ENCODE measurements around the gene RAF1.

Gene RAF1

DNA sequence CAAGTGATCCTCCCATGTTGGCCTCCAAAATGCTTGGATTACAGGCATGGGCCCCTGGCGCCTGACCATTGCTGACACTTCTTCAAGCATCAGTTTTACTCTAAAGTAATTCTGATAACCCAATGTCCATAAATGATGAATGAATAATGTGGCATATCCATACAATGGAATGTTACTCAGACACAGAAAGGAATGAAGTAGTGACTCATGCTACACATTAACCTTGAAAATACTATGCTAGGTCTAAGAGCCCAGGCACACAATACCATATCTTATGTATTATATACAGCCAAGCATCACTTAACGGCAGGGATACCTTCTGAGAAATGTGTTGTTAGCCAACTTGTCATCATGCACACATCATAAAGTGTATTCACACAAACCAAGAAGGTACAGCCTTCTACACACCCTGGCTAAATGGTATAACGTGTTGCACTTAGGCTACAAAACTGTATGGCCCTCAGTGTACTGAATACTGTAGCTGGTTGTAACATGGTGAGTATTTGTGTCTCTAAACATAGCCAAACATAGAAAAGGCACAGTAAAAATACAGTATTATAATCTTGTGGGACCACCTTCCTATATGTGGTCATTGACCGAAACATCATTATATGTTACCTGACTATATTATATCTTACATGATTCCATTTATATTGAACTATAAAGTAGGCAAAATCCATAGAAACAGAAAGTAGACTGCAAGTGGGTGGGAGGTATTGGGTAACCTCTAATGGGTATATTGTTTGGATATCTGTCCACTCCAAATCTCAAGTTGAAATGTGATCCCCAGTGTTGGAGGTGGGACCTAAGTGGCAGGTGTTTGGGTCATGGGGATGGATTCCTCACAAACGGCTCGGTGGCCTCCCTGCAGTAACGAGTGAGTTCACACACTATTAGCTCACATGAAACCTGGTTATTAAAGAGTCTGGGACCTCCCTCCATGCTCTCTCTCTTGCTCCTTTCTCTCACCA is 75.6 kb downstream of the RAF1 start:
- no peak for DNase-seq

DNA sequence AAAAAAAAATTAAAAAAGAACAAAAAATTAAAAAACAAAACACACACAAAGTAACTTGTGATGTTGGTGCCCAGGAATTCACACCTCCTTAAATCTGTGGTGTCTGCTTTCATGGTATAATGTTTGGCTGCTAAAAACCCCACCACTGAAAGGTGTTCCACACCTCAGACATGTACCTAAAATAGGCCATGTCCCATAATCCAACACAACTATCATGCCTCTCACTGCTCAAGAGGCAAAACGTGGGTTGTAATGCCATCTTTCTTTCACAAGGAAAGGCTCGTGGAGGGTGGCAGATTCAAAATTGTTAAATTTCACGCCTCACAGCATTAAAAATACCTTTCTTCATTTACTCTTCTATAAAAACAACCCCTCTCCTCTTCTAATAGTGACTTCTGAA is 77.5 kb downstream of the RAF1 start:
- DNase-seq = no peak

DNA sequence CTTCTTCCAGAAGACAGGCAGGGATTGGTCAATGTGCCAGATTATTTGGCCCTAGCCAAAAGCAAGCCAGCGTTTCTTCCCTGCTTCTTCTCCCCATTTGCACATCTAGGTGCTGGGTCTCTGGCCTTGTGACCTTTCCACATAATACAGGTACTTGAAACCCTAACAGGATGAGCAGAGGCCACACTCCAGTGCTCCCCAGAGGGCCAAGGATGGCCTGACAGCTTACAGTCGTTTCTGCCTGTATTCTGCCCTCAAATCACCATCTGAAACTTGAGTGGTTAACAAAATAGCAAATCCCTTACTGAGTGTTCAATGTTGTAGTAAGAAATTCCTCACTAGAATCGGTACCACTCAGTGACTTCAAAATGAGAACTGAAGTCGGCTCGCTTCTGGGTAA is 77.9 kb downstream of the RAF1 start:
- no peak for DNase-seq

DNA sequence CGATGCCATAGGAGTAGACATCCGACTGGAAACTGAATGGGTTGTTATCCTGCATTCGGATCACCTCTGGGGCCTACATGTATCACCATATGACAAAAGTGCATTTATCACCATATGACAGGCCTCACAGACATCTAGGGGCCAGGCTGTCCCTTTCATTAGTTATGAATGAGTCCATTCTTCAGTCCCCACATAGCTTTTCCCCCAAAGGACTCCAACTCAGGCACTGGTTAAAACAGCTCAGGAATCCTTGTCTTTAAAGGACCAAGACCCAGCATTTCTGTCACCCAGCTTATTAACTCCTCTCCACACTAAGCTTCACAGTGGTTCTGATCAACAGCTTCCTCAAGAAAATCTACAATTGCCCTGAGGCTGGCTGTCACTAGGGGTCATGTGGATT is 78.7 kb downstream of the RAF1 start:
- no peak for DNase-seq

DNA sequence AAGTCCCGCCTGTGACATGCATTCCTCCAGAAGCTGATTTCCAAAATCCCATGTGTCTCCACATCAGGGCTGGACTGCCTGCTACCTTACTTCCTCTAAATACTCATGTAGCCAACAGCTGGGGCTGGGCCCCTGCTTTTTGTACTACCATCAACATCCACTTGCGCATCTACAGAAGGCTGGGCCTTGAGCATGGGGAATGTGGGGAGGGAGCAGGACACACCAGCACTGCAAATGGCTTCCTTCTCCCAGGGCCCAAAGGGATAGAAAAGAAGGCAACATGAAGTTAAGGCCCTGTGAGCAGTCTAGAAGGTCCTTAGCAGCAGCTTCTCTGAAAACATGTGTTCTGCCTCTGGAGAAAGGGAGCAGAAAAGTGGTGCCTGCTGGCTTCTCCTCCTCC is 79.8 kb downstream of the RAF1 start:
- no peak for DNase-seq

DNA sequence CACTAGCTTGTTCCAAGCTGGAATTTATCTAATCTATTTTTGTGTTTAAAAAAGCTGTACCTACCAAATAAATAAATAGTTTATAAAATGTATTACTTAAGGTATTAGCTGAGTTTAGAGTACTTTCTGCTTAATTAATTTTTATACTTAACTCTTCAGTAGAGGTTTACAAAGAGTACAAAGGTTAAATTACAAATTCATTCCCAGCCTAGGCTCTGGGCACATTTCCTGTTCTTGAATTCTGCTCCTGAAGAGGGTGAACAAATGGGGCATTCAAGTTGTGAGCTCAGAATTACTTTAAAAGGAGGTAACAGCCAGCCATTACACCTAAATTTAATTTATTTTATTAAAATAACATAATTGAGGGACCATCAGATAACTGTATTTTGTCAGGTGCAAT is 80.6 kb downstream of the RAF1 start:
- no peak for DNase-seq

DNA sequence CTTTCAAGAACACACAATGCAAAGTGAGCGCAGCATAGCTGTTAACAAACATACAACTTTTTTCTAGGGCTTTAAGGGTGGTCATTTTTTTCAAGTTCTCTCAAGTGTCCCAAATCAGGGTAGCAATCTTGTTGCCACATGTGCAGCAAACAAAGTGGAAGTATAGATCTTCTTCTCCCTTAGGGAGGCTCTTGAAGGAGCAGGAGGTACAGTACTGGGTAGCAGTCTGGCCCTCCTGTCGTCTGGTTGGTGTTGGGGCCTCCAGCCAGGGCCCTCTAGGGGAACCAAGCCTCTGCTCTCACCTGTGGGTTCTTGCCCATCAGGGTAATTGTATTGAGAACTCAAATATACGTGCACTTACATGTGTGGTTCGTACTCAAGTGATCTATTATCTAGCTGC is 81.2 kb downstream of the RAF1 start:
- DNase-seq = no peak

DNA sequence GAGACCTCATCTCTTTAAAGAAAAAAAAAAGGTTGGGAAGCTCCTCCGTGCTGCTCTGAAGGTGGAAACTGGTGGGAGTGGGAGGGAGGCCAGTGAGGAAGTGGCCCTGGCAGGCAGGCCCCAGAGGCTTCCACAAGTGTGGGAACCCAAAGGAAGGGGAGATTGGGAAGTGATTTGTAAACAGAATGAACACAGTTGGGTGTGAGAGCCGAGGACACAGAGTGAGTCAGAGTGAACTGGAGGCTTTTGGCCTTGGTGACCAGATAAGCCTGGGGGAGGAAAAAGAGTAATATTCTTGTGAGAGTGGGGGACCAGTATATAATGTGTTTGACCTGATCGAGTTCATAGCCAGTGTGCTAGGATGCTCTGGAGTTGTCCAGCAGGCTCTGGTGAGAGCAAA is 84.0 kb downstream of the RAF1 start:
- no peak for DNase-seq

DNA sequence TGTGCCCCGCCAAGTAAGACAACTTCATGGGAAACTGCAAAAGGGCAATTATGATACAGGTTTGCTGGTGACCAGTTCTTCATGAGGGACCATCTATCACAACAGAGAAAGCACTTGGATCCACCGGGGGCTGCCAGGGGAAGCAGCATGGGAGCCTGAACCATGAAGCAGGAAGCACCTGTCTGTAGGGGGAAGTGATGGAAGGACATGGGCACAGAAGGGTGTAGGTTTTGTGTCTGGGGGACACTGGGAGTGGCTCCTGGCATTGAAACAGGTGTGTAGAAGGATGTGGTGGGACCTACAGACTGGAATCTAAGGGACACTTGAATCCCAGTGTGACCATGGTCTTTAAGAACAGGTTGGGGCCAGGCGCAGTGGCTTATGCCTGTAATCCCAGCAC is 84.5 kb downstream of the RAF1 start:
- DNase-seq = no peak

DNA sequence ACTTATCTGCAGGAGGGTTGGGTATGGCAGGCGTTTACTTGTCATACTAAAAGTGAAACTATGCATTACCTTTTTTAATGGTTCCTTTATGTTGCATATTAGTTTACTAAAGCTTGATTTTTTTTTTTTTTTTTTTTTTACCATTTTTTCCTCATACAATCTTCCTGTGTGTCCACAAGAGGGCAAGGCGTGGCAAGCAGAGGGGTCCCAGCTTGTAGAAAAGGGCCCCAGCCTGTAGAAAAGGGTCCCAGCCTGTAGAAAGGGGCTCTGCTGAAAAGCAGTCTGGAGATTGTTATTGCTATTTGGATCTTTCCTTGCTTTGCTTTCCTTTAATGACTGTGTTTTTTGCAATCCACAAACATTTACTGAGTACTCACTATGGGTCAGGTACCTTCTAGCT is 85.2 kb downstream of the RAF1 start:
- no peak for DNase-seq

DNA sequence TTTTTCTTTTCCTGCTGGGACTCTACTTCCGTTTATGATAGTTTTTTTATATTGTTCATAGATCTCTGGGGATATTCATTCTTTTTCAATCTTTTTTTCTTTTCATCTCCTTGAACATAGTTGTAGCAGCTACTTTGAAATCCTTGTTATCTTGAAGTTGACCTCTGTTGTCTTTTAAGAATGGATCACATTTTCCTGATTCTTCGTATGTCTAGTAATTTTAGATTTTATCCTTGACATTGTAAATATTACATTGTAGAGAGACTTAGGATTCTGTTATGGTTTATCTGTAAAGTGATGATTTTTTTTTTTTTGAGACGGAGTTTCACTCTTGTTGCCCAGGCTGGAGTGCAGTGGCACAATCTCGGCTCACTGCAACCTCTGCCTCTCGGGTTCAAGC is 86.5 kb downstream of the RAF1 start:
- no peak for DNase-seq

DNA sequence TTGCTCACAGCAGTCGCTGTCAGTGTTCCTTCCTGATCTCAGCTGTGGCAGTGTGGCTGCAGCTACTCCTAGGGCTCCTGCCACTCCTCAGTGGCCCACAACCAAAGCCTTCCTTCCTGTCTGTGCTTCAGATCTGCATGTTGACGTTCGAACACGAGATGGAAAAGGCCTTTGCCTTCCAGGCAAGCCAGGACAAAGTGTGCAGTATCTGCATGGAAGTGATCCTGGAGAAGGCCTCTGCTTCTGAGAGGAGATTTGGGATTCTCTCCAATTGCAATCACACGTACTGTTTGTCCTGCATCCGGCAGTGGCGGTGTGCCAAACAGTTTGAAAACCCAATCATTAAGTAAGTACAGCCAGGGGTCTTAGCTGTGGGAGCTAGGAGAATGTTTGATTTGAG is 89.3 kb downstream of the RAF1 start:
- no peak for DNase-seq

DNA sequence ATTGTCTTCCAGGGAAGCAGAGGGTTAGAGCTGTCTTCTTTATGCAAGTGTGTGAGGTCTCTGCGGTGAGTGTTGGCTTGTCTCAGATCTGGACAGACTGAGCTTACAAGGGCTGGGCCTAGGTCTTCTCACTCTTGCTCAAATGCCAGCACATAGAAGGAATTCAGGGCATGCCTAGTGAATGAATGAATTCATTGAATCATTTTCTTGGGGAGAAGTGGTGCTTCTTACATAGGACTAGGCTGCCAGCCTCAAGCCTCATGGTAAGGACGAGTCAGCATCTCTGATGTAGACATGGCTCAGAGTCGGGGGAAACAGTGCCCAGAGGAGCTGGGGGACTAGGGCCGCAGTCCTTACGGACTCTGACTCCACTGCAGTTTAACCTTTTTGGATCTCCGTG is 89.8 kb downstream of the RAF1 start:
- no peak for DNase-seq

DNA sequence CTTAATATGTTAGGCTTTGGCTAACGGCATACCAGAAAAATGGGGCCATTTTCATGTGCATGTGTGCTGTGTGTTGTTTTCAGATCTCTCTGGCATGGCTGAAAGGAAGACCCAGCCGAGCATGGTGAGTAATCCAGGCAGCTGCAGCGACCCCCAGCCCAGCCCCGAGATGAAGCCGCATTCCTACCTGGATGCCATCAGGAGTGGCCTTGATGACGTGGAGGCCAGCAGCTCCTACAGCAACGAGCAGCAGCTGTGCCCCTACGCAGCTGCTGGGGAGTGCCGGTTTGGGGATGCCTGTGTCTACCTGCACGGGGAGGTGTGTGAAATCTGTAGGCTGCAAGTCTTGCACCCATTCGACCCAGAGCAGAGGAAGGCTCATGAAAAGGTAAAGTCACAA is 91.9 kb downstream of the RAF1 start:
- DNase-seq = no peak

DNA sequence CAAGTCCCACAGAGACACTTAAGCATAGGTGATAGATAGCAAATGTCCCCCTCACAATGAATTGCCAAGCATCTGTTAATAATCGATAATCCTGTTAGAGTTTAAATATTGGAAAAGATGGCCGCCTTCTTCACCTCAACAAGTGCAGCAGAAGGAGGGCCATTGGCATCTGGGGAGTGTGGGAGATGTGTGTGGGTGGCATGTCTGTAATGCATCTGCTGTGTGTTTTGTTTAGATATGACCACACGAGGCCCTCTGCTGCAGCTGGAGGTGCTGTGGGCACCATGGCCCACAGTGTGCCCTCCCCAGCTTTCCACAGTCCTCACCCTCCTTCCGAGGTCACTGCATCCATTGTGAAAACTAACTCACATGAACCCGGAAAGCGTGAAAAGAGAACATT is 94.1 kb downstream of the RAF1 start:
- DNase-seq = no peak

DNA sequence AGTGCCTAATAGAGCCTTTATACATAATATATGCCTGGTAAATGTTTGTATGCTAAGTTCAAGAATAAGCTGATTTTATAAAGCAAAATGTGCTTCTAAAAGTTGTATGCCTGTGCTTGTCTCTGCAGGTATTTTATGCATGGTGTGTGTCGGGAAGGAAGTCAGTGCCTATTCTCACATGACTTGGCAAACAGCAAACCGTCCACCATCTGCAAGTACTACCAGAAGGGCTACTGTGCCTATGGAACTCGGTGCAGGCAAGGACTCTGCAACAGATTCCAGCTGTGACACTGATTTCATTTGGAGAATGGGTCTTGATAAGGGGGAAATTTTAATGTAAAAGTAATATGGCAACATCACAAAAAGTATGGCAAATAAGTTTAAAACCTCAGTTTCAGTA is 95.2 kb downstream of the RAF1 start:
- no peak for DNase-seq

DNA sequence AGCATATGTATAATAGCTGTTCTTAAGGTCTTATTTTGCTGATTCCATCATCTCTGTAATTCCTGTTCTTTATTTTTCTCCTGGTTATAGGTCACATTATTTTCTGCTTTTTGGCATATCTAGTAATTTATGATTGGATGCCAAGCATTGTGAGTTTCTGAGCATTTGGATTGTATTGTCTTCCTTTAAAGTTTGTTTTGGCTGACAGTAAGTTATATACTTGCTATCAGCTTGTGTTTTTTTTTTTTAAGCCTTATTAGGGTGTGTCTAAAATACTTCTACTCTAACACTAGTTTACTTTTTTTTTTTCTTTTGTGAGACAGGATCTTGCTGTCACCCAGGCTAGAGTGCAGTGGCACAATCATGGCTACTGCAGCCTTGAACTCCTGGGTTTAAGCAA is 96.9 kb downstream of the RAF1 start:
- no peak for DNase-seq

DNA sequence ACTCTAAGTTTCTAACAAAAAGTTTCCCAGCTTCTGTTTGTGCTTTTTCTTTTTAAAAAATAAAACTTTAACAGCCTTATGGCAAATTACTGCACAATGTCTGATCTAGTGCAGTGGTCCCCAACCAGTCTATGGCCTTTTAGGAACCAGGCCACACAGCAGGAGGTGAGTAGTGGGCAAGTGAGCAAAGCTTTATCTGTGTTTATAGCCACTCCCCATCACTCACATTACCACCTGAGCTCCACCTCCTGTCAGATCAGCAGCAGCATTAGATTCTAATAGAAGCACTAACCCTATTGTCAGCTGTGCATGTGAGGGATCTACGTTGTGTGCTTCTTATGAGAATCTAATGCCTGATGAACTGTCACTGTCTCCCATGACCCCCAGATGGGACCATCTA is 101.5 kb downstream of the RAF1 start:
- no peak for DNase-seq

DNA sequence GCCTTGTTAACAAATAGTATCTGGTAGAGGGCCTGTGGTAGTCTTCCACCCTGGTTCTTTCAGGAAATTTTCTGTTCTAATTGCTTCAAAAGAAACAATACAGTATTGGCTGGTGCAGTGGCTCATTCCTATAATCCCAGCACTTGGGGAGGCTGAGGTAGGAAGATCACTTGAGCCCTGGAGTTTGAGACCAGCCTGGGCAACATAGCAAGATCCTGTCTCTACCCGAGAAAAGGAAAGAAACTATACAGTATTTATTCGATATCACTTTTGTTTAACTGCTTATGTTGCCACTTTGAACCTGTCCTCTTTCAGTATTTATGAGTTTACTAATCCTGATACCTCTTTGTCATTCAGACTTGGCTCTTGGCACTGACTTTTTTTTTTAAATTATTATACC is 102.5 kb downstream of the RAF1 start:
- no peak for DNase-seq

DNA sequence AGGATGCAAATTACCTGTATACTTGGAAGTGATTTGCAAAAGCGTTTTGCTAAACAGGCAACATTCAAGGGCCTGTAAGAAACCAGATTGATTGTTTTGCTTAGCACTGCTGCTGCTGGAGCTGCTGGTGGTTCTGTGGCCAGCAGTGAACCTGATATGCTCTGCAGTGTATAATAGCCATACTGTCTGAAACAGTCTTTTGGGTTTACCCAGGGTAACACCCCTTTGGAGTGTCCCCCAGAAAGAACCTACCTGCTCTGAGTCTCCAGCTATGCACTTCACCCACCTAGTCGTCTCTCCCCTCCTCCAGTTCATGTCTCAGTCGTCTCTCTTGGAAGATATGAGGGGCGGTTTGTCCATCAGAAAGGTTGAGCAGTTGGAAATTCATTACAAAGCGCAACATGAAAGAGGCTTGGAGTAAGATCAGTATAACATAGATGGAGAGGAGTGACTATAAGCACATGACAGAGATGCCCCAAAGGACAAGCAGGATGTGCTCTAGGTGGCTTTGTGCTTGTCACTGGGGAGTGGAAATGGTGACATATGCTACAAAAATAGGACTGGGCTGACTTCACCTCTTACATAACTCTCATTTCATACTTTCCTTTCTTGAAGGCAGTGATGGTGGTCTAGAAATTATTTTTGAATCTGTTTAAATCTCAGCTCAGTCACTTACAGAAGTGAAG is 103.3 kb downstream of the RAF1 start:
- DNase-seq = peak; percentile 48

DNA sequence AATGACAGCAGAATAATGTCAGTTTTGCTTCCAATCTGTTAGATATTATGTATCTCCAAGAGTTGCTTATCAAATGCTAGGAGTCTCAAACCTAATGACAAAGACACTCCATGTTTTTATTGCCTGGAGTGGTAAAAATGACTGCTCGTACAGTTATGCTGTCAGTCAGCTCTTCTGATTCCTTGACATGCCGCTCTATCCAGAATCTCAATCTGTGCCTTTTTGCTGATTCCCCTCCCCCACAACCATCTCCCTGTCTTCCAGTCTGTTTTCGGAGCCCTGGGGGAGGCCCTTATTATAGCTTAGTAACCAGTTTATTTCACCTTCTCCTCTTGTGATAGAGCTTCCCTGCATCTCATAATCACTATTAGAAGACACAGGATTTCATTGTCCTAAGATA is 104.4 kb downstream of the RAF1 start:
- DNase-seq = no peak

DNA sequence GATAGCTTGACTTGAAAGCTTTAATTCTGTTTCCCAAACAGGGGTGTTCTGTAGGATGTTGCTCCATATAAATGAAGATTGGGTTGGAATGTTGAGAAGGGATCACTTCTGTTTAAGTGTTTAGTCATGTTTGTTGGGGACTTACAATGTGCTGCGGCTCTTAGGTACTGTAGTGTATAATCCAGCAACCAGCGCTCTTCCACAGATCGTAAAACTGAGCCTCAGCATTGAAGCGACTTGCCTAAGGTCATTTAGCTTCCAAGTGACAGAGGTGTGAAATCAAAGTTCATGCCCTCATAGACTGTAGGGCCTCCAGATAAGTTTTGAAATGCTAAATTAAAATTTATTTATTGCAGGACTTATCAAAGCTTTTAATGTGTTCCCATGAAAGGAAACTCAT is 105.2 kb downstream of the RAF1 start:
- no peak for DNase-seq

DNA sequence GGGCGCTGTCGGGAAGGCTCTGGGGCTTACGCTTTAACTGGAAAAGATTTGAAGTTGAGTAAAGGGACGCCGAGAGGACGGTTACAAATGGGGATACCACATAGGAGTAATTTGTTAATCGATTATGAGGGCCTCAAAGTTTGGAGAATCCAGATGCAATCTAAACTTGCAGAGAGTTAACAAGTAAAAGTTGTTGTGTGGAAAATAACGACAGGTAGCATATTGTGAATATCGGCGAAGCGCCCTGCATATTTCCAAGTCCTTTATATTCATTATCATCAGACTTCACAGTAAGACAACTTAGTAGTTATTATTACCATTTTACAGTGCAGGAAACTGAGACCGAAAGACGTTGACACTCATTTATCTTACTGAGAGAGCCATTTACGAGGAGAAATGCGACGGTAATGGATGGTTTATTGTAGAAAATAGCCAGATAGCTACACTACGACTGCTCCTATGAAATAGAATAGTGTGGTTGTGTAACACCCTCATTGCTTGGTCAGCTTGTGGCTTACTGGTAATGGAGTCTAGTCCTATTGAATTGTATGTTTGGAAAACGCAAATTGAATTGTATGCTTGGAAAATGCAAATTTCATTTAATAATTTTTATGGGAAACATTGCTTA is 106.3 kb downstream of the RAF1 start:
- no peak for DNase-seq

All from SIG-M5 (cell line).